Measurements from ENCODE around the gene KDM7A.

DNA sequence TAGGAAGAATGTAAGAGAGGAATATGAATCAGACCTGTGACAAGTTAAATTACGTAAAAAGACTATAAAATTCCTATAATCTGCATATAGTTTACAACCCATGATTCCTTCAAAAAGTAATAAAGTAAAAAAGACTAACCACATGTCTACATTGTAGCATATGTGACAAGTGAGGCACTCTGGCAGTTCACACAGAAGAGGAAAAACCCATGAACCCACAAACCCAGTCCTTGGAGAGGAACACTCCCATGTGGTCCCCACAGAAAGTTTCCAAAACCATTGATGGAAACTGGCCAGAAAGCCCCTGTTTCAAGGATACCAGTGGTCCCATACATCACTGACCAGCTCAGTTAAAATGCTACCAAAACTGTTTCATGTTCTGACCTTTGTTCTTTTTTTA is 15.7 kb downstream of the KDM7A start:
- TF ChIP-seq, protein P1, sequence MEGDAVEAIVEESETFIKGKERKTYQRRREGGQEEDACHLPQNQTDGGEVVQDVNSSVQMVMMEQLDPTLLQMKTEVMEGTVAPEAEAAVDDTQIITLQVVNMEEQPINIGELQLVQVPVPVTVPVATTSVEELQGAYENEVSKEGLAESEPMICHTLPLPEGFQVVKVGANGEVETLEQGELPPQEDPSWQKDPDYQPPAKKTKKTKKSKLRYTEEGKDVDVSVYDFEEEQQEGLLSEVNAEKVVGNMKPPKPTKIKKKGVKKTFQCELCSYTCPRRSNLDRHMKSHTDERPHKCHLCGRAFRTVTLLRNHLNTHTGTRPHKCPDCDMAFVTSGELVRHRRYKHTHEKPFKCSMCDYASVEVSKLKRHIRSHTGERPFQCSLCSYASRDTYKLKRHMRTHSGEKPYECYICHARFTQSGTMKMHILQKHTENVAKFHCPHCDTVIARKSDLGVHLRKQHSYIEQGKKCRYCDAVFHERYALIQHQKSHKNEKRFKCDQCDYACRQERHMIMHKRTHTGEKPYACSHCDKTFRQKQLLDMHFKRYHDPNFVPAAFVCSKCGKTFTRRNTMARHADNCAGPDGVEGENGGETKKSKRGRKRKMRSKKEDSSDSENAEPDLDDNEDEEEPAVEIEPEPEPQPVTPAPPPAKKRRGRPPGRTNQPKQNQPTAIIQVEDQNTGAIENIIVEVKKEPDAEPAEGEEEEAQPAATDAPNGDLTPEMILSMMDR (conservative IDR thresholded peaks at IDR 0.05; ENCODE audit: low read depth, low read length), result no peak
- no peak for TF ChIP-seq EZH2 (IDR thresholded peaks at IDR 0.05; ENCODE audit: borderline replicate concordance, low read depth, low read length, poor library complexity, severe bottlenecking)
